ENCODE data around the gene ST3GAL6.

ST3GAL6 gene

GRCh38 chr3:98768961-98769360 lies 5.8 kb downstream of the ST3GAL6 start:
- Histone ChIP-seq H3K4me1 (ENCODE audit: control insufficient read depth, low read length) (peaks cover 39% of the 10 kb centered on the region), H3K27me3 (ENCODE audit: control insufficient read depth, low read length) (no peaks in the 10 kb centered on the region), H3K9me2 (replicated peaks; ENCODE audit: control insufficient read depth, low read length) (no peaks in the 10 kb centered on the region), H3K36me3 (ENCODE audit: control insufficient read depth, low read length) (peaks cover 48% of the 10 kb centered on the region), H3K9me3 (ENCODE audit: control insufficient read depth, insufficient read depth, low read length) (no peaks in the 10 kb centered on the region), H3K27ac (ENCODE audit: low read depth, low read length) (no peak overlapping the region), H3K4me2 (ENCODE audit: low read length) (no peak overlapping the region), H3K79me2 (ENCODE audit: control insufficient read depth, low read length) (peaks cover 26% of the 10 kb centered on the region), H4K20me1 (ENCODE audit: control insufficient read depth, insufficient read depth, low read depth, low read length) (no peaks in the 10 kb centered on the region), H3F3A (ENCODE audit: control insufficient read depth, insufficient read depth) (no peaks in the 10 kb centered on the region), H3K4me3 (ENCODE audit: low read length) (no peak overlapping the region)
- TF ChIP-seq CTCF (IDR thresholded peaks at IDR 0.05; ENCODE audit: low read depth, low read length, poor library complexity, severe bottlenecking) (no peak), EZH2phosphoT487 (IDR thresholded peaks at IDR 0.05; ENCODE audit: borderline replicate concordance, low read length) (no peak)

GRCh38 chr3:98769448-98769847 lies 6.3 kb downstream of the ST3GAL6 start:
- H3K9me3 ChIP-seq (ENCODE audit: control insufficient read depth, insufficient read depth, low read length), result no peaks in the 10 kb centered on the region
- H3K27ac ChIP-seq (ENCODE audit: low read depth, low read length), result no peak overlapping the region
- TF ChIP-seq CTCF (IDR thresholded peaks at IDR 0.05; ENCODE audit: low read depth, low read length, poor library complexity, severe bottlenecking) (no peak), EZH2phosphoT487 (IDR thresholded peaks at IDR 0.05; ENCODE audit: borderline replicate concordance, low read length) (no peak)
- no peak overlapping the region for H3K4me3 ChIP-seq (ENCODE audit: low read length)
- H3K4me1 ChIP-seq (ENCODE audit: control insufficient read depth, low read length), result peaks cover 34% of the 10 kb centered on the region
- H4K20me1 ChIP-seq (ENCODE audit: control insufficient read depth, insufficient read depth, low read depth, low read length), result no peaks in the 10 kb centered on the region
- H3K36me3 ChIP-seq (ENCODE audit: control insufficient read depth, low read length), result peaks cover 53% of the 10 kb centered on the region
- no peaks in the 10 kb centered on the region for H3F3A ChIP-seq (ENCODE audit: control insufficient read depth, insufficient read depth)
- H3K9me2 ChIP-seq (replicated peaks; ENCODE audit: control insufficient read depth, low read length), result no peaks in the 10 kb centered on the region
- no peak overlapping the region for H3K4me2 ChIP-seq (ENCODE audit: low read length)
- peaks cover 21% of the 10 kb centered on the region for H3K79me2 ChIP-seq (ENCODE audit: control insufficient read depth, low read length)
- H3K27me3 ChIP-seq (ENCODE audit: control insufficient read depth, low read length), result no peaks in the 10 kb centered on the region

- no peak overlapping the region for H3K4me3 ChIP-seq (ENCODE audit: low read length)
- H3K9me3 ChIP-seq (ENCODE audit: control insufficient read depth, insufficient read depth, low read length), result no peaks in the 10 kb centered on the region
- H3K27ac ChIP-seq (ENCODE audit: low read depth, low read length), result no peak overlapping the region
- H3K36me3 ChIP-seq (ENCODE audit: control insufficient read depth, low read length), result peaks cover 59% of the 10 kb centered on the region
- no peaks in the 10 kb centered on the region for H4K20me1 ChIP-seq (ENCODE audit: control insufficient read depth, insufficient read depth, low read depth, low read length)
- no peaks in the 10 kb centered on the region for H3F3A ChIP-seq (ENCODE audit: control insufficient read depth, insufficient read depth)
- H3K4me1 ChIP-seq (ENCODE audit: control insufficient read depth, low read length), result peaks cover 29% of the 10 kb centered on the region
- no peaks in the 10 kb centered on the region for H3K27me3 ChIP-seq (ENCODE audit: control insufficient read depth, low read length)
- H3K79me2 ChIP-seq (ENCODE audit: control insufficient read depth, low read length), result peaks cover 11% of the 10 kb centered on the region
- no peaks in the 10 kb centered on the region for H3K9me2 ChIP-seq (replicated peaks; ENCODE audit: control insufficient read depth, low read length)
- TF ChIP-seq CTCF (IDR thresholded peaks at IDR 0.05; ENCODE audit: low read depth, low read length, poor library complexity, severe bottlenecking), result no peak
- H3K4me2 ChIP-seq (ENCODE audit: low read length), result no peak overlapping the region
Measured at GRCh38 chr3:98770261-98771039, 7.3 kb downstream of the ST3GAL6 start.

Data from DOHH2 (cell line).